Activated CD8-positive, alpha-beta memory T cell treated with anti-CD3 and anti-CD28 coated beads, Interleukin-2, amount 50 U/mL, for 48 hours (primary cell): ENCODE measurements around the gene DNAH2.

Experiments
- DNase-seq: peaks from one replicate; pipeline ENCODE4 v3.0.0-alpha.2; 2020

The DNAH2 gene

GRCh38 chr17:7841396-7841914 lies 123.9 kb downstream of the DNAH2 start:
- peak; percentile 93 for DNase-seq

- DNase-seq, result peak; percentile 93
Measured at GRCh38 chr17:7841915-7842379, 124.4 kb downstream of the DNAH2 start.

- peak; percentile 95 for DNase-seq
Measured at GRCh38 chr17:7842380-7843256, 125.1 kb downstream of the DNAH2 start.

GRCh38 chr17:7843257-7843535 lies 125.7 kb downstream of the DNAH2 start:
- DNase-seq, result peak; percentile 83

GRCh38 chr17:7843536-7844291 lies 126.2 kb downstream of the DNAH2 start:
- DNase-seq, result peak; percentile 91

GRCh38 chr17:7844292-7845154 lies 127.0 kb downstream of the DNAH2 start:
- peak; percentile 89 for DNase-seq

GRCh38 chr17:7845359-7846062 lies 128.0 kb downstream of the DNAH2 start:
- DNase-seq, result no peak

GRCh38 chr17:7846063-7846735 lies 128.7 kb downstream of the DNAH2 start:
- no peak for DNase-seq

- DNase-seq, result no peak
Measured at GRCh38 chr17:7846765-7847661, 129.5 kb downstream of the DNAH2 start.

GRCh38 chr17:7848131-7848579 lies 130.6 kb downstream of the DNAH2 start:
- DNase-seq, result no peak

GRCh38 chr17:7848739-7849129 lies 131.2 kb downstream of the DNAH2 start:
- no peak for DNase-seq

GRCh38 chr17:7849130-7849750 lies 131.7 kb downstream of the DNAH2 start:
- no peak for DNase-seq

GRCh38 chr17:7849751-7850504 lies 132.4 kb downstream of the DNAH2 start:
- no peak for DNase-seq

GRCh38 chr17:7850701-7851437 lies 133.3 kb downstream of the DNAH2 start:
- DNase-seq, result no peak

- DNase-seq, result peak; percentile 96
Measured at GRCh38 chr17:7851438-7852261, 134.1 kb downstream of the DNAH2 start.

- no peak for DNase-seq
Measured at GRCh38 chr17:7852262-7852670, 134.7 kb downstream of the DNAH2 start.

- DNase-seq, result no peak
Measured at GRCh38 chr17:7852919-7853690, 135.6 kb downstream of the DNAH2 start.
